LHCN-M2 (cell line): Measurements from ENCODE around the gene TIGD2. TPM values are rescaled to one million over a fixed set of nuclear protein-coding genes. Genes with fewer than 3 reads are reported as not detected.
A peak's percentile ranks its signal among the peaks of the same experiment; 100 is the strongest.
"Not testable (repeated sequence)": the region's sequence is repeated elsewhere in the genome, so short reads cannot be mapped to it uniquely, and the experiment has no call there.

ENCODE experiments used
- DNase-seq: peaks from one replicate; pipeline ENCODE4 v3.0.0-alpha.2; 2012; ENCODE audit warnings: low read depth
- total RNA-seq: library from RNA; depleted of rRNA; stranded (reverse); fragments of >200 nt; gene quantifications from 2 replicates; pipeline ENCODE4 v1.2.3, GENCODE V29; 2014

TIGD2 gene
- total RNA-seq, 1 experiment from 2014 or later = 10.6 TPM

GRCh38 chr4:89119166-89119565 lies 7.8 kb downstream of the TIGD2 start:
- peak; percentile 42 for DNase-seq

GRCh38 chr4:89119836-89120235 lies 8.5 kb downstream of the TIGD2 start:
- no peak for DNase-seq

GRCh38 chr4:89121387-89122068 lies 10.2 kb downstream of the TIGD2 start:
- no peak for DNase-seq

- DNase-seq = no peak
Measured at GRCh38 chr4:89123451-89123851, 12.1 kb downstream of the TIGD2 start.

GRCh38 chr4:89125901-89126782 lies 14.8 kb downstream of the TIGD2 start:
- DNase-seq = no peak

- peak; percentile 49 for DNase-seq
Measured at GRCh38 chr4:89129080-89129640, 17.8 kb downstream of the TIGD2 start.

GRCh38 chr4:89134775-89135319 lies 23.5 kb downstream of the TIGD2 start:
- peak; percentile 83 for DNase-seq

- DNase-seq = no peak
Measured at GRCh38 chr4:89136525-89136924, 25.2 kb downstream of the TIGD2 start.

GRCh38 chr4:89137231-89137630 lies 25.9 kb downstream of the TIGD2 start:
- no peak for DNase-seq

GRCh38 chr4:89137695-89138094 lies 26.4 kb downstream of the TIGD2 start:
- DNase-seq = no peak

- DNase-seq = peak; percentile 48
Measured at GRCh38 chr4:89140168-89140759, 28.9 kb downstream of the TIGD2 start.

GRCh38 chr4:89142691-89143669 lies 31.6 kb downstream of the TIGD2 start:
- DNase-seq = no peak

GRCh38 chr4:89144652-89145051 lies 33.3 kb downstream of the TIGD2 start:
- DNase-seq = not testable (repeated sequence)

GRCh38 chr4:89146196-89146595 lies 34.9 kb downstream of the TIGD2 start:
- DNase-seq = no peak

GRCh38 chr4:89152972-89153371 lies 41.6 kb downstream of the TIGD2 start:
- peak; percentile 61 for DNase-seq

- DNase-seq = no peak
Measured at GRCh38 chr4:89156174-89156914, 45.0 kb downstream of the TIGD2 start.

- DNase-seq = no peak
Measured at GRCh38 chr4:89157488-89158024, 46.2 kb downstream of the TIGD2 start.

- DNase-seq = peak; percentile 70
Measured at GRCh38 chr4:89158884-89159503, 47.7 kb downstream of the TIGD2 start.

GRCh38 chr4:89160806-89161205 lies 49.5 kb downstream of the TIGD2 start:
- DNase-seq = no peak
